ENCODE data around the gene PRPH2.
A peak's percentile ranks its signal among the peaks of the same experiment; 100 is the strongest.
"Not testable (repeated sequence)": the region's sequence is repeated elsewhere in the genome, so short reads cannot be mapped to it uniquely, and the experiment has no call there.

The PRPH2 gene

GRCh38 chr6:42696526-42697267, 25.7 kb downstream of the PRPH2 start:
- DNase-seq, result no peak

- DNase-seq, result no peak
These were observed 27.8 kb downstream of the PRPH2 start for GRCh38 chr6:42694586-42694985.

GRCh38 chr6:42693725-42694323, 28.6 kb downstream of the PRPH2 start:
- DNase-seq, result no peak

GRCh38 chr6:42692137-42692911, 30.1 kb downstream of the PRPH2 start:
- DNase-seq, result no peak

GRCh38 chr6:42690872-42691271, 31.5 kb downstream of the PRPH2 start:
- DNase-seq, result no peak

- no peak for DNase-seq
These were observed 32.2 kb downstream of the PRPH2 start for GRCh38 chr6:42690151-42690702.

- no peak for DNase-seq
These were observed 33.0 kb downstream of the PRPH2 start for GRCh38 chr6:42689371-42689770.

GRCh38 chr6:42688281-42688680, 34.1 kb downstream of the PRPH2 start:
- no peak for DNase-seq

- no peak for DNase-seq
These were observed 43.0 kb downstream of the PRPH2 start for GRCh38 chr6:42679358-42679757.

GRCh38 chr6:42674780-42675179, 47.6 kb downstream of the PRPH2 start:
- no peak for DNase-seq

- DNase-seq, result not testable (repeated sequence)
These were observed 48.0 kb downstream of the PRPH2 start for GRCh38 chr6:42674368-42674767.

- DNase-seq, result no peak
These were observed 57.7 kb downstream of the PRPH2 start for GRCh38 chr6:42664718-42665117.

GRCh38 chr6:42661540-42662153, 60.8 kb downstream of the PRPH2 start:
- peak; percentile 63 for DNase-seq

- DNase-seq, result no peak
These were observed 62.6 kb downstream of the PRPH2 start for GRCh38 chr6:42659806-42660205.

- DNase-seq, result no peak
These were observed 68.5 kb downstream of the PRPH2 start for GRCh38 chr6:42653851-42654250.

GRCh38 chr6:42652024-42652746, 70.2 kb downstream of the PRPH2 start:
- no peak for DNase-seq
